Stimulated activated CD8-positive, alpha-beta memory T cell treated with anti-CD3 and anti-CD28 coated beads, Interleukin-12 subunit alpha, Interleukin-12 subunit beta, amount 100 ng/mL, for 4 hours (primary cell): ENCODE results near the gene REV3L.
"Not testable (repeated sequence)": the region's sequence is repeated elsewhere in the genome, so short reads cannot be mapped to it uniquely, and the experiment has no call there.

Source experiments
- DNase-seq: peaks from one replicate; pipeline ENCODE4 v3.0.0-alpha.2; 2020; ENCODE audit warnings: low read depth

The REV3L gene

GRCh38 chr6:111377558-111378120 is 105.4 kb downstream of the REV3L start:
- DNase-seq: no peak

- no peak for DNase-seq
Observed at GRCh38 chr6:111367393-111368088, 115.5 kb downstream of the REV3L start.

GRCh38 chr6:111361648-111362047 is 121.4 kb downstream of the REV3L start:
- DNase-seq: no peak

DNA sequence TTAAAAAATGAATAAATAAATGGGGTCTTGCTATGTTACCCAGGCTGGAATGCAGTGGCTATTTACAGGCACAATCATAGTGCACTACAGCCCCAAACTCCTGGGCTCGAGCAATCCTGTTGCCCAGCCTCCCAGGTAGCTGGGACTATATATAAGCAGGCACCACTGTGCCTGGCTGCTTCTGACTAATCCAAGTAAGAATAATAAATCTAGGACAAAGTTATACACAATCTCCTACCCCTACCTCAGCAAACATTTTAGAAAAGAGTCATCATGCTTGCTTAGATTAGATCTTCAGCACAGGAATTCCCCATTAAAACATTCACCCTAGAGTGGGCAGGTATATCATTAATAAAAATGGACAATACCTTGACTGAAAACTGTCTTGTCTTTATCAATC is 124.6 kb downstream of the REV3L start:
- DNase-seq: no peak

DNA sequence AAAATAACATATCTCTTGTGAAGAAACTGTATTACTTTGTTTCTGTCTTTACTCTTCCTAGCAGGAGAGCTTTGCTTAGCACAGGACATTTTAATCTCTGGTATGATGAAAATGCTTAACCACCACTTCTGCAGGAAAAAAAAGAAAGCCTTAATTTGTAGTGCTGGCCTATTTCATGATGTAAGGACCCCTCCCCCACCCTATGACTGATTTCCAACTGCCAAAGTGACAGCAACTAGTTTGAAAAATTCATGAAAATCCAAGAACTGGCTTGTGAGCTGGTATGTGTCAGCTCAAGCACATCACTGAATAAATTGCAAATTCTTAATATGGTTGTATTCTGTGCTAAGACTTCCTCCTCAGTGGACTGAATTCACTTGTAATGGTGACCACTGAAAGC is 125.3 kb downstream of the REV3L start:
- no peak for DNase-seq

GRCh38 chr6:111356551-111356950 is 126.5 kb downstream of the REV3L start:
- DNase-seq: no peak

DNA sequence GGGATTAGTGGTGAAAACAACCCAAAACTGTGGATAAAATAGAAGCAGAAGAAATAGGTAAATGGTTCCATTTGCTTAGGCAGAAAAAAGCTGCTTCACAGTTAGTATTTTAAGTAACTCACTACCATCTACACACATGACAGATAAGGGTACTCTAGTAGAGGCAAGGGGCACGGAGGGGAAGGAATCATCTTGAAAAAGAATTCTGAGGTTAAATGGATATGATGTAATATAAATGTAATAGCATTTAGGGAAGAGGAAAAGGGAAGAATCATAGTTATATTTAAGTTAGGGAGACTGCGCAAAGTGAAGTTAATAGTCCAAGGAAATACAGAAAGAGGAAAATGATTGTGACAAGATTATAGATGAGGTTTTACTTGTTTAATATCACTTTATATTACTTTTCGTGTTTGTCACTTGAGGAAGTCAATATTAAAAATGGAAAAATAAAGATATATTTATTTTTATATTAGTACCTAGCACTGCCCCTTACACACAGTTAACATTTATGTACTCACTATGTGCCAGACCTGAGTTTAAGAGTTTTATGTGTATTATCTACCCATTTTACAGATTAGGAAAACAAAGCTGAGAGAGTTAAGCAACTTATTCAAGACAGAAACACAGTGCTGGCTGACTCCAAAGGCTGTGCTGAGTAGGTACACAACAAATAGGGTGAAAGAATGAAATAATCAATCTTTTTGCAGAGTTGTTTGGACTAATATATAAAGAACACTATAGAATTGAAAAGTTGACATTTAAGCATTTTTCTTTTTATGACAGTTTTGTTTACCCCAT is 128.1 kb downstream of the REV3L start:
- DNase-seq: no peak

DNA sequence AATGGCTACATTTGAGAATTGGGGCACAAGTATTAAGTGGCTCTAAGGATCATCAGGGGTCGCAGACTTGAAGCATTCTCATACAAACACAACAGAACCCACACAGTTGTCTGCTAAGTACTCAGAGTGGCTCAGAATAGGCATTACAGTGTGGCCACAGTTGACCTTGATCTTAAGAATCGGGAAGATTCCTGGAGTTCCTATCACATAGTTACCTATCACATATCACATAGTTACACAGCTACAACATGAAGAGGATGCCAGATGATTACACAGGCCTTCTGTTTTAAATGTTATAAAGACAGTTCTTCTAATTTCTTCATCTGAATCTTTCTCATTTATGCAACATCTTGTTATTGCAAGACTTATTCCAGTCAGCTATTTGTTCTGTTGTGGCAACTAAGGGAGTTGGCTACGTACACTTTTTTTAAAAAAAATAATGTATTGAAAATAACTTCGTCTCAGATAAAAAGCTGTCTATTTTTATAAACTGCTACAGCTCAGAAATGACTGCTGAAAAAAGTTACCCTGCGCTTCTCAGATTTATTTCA is 129.0 kb downstream of the REV3L start:
- DNase-seq: no peak

DNA sequence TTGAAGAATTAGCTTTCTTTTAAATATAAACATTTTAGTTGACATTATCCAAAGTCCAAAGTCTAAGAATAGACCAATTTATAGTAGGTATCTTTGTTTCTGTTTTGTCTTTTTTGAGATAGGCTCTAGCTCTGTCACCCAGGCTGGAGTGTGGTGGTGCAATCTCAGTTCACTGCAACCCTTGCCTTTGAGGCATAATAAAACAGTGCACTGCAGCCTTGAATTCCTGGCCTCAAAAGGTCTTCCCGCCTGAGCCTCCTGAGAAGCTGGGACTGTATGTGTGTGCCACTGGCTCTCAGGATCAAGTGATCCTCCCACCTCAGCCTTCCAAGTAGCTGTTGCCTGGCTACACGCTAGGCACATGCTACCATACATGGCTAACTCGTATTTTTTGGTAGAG is 135.4 kb downstream of the REV3L start:
- DNase-seq: no peak

GRCh38 chr6:111342913-111343312 is 140.1 kb downstream of the REV3L start:
- no peak for DNase-seq

DNA sequence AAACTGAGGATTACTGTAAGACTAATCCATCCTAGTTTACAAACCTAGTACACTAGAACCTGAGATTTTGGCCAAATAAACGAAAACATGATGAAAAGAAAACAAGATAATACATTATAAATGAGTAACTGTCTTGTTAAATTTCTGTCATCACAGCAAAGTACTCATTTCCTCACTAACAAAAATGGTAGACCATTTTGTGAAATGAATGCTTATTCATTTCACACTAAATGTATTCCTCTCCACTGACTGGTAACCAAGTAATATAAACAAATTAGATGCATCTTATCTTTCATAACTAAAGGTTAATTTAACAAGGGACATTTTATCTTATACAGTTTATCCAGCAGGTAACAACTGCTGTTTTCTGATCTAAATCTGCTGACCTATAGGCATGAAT is 143.7 kb downstream of the REV3L start:
- no peak for DNase-seq

- no peak for DNase-seq
Observed at GRCh38 chr6:111338843-111339242, 144.2 kb downstream of the REV3L start.

GRCh38 chr6:111337829-111338236 is 145.2 kb downstream of the REV3L start:
- no peak for DNase-seq

- DNase-seq: no peak
Observed at GRCh38 chr6:111329882-111330633, 153.0 kb downstream of the REV3L start.

DNA sequence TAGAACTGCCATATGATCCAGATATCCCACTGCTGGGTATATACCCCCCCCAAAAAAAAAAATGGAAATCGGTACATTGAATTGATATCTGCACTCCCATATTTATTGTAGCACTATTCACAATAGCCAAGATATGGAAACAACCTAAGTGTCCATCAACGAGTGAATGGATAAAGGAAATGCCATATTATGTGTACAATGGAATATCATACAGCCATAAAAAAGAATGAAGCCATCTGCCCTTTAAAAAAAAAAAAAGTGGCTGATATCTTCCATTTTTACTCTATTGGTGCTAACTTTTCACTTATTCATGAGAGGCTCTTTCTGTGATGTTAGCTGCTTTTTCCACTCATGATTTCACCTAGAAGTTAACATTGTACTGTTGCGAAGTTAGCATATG is 156.5 kb downstream of the REV3L start:
- DNase-seq: no peak

DNA sequence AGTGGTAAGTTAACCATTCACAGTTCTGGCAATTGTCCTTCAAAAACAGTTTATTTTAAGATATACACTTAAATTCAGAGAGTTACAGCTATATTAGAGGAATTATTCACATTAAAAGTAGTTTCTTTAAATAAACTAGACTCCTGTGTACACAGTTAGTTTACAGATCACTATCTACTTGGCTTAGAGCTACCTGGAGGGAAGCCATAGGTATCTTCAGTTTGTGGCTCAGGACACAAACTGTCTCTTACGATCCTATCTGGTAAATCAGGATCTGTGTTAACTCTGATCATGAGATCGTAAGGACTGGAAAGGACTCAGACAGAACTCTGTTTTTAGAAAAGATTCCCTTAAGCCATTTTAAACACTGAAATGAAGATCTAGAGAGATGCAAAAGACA is 160.9 kb downstream of the REV3L start:
- DNase-seq: no peak

GRCh38 chr6:111307950-111308349 is 175.1 kb downstream of the REV3L start:
- DNase-seq: not testable (repeated sequence)

GRCh38 chr6:111307275-111307858 is 175.7 kb downstream of the REV3L start:
- no peak for DNase-seq

- DNase-seq: no peak
Observed at GRCh38 chr6:111306104-111306888, 176.7 kb downstream of the REV3L start.

DNA sequence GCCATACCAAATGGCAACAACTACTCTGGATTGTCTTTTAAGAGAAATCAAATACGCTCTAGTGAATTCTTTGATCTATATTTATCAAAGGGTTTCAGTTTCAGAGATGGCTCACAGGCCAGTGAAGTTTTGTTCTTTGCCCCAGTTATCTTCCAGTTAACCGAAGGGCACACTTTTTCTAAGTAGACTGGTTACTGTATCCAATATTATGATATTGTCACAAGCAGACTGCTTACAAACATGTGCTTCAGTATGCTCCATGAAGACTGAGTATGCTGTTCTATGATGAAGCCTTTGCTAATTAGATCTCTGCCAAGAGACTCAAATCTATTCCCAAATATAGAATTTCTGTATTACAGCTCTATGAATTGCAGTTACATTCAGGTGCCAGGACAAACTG is 181.1 kb downstream of the REV3L start:
- no peak for DNase-seq
